Esophagus squamous epithelium (tissue), 4 donors: ENCODE measurements around the gene GDF11.

Experiments used
- POLR2A ChIP-seq, 4 donors: fragments of 450-650 bp; IDR thresholded peaks; one replicate each; pipeline ENCODE4 v1.6.1; 2017; ENCODE audit warnings: antibody characterized with exemption in 4 of 4, mild to moderate bottlenecking in 4 of 4, moderate library complexity in 3 of 4
- TF ChIP-seq, protein P1 (sequence below), 6 experiments: fragments of 450-650 bp in 4 of 6; fragments of 200-600 bp in 2 of 6; sonication (generic) in 2 of 6; IDR thresholded peaks; one replicate each; pipeline ENCODE4 v1.5.1; 2016 to 2019; ENCODE audit warnings: antibody characterized with exemption in 6 of 6, mild to moderate bottlenecking in 4 of 6, moderate library complexity in 4 of 6

DNA sequence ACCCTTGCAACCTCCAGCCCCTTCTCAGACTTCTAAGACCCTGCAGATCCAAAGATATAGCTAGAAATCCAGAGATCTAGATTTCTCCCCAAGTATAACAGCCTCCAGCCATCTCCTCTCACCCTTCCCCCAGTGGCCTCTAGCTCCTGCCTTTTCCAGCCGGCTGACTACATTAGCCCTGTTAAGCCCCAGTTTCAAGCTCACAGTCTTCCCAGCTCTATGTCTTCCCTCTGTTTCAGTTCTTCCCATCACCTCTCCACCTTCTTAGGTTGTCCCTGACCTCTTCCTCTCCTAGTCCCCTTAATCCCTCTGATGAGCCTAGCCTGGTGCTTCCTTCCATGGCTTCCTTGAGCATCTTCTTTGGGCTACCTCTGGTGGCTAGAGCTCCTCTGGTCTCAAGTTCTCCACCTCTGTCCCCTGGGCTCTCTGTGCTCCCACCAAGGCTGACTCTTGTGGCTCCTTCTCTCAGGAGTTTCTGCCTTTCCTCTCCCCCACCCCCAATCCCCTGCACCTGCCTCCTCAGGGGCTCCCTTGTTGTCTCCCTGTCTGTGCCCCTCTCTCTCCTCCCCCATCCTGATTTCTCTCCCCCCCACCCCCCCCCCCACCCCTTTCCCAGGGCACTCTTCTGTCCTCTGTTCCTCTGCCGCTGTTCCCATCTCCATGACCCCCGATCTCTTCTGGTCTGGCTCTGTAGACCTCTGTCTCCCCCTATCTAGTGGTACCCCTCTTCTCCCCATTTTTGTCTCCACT lies 816 bp upstream of the GDF11 start:
- TF ChIP-seq, protein P1, sequence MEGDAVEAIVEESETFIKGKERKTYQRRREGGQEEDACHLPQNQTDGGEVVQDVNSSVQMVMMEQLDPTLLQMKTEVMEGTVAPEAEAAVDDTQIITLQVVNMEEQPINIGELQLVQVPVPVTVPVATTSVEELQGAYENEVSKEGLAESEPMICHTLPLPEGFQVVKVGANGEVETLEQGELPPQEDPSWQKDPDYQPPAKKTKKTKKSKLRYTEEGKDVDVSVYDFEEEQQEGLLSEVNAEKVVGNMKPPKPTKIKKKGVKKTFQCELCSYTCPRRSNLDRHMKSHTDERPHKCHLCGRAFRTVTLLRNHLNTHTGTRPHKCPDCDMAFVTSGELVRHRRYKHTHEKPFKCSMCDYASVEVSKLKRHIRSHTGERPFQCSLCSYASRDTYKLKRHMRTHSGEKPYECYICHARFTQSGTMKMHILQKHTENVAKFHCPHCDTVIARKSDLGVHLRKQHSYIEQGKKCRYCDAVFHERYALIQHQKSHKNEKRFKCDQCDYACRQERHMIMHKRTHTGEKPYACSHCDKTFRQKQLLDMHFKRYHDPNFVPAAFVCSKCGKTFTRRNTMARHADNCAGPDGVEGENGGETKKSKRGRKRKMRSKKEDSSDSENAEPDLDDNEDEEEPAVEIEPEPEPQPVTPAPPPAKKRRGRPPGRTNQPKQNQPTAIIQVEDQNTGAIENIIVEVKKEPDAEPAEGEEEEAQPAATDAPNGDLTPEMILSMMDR (IDR thresholded peaks at IDR 0.05): no peak
- no peak for TF ChIP-seq POLR2A (IDR thresholded peaks at IDR 0.05)
